ENCODE measurements around the gene LYRM4. TPM values are rescaled to one million over a fixed set of nuclear protein-coding genes. Genes with fewer than 3 reads are reported as not detected.

The LYRM4 gene
- total and polyA plus RNA-seq, 2 experiments from 2014 or later: 51.0 to 62.0 TPM

GRCh38 chr6:5213836-5214235, 46.9 kb downstream of the LYRM4 start (continued):
- TF ChIP-seq CTCF (conservative IDR thresholded peaks at IDR 0.05; ENCODE audit: low read depth in 2 of 2) (no peak; a peak in 1 of 4 replicates), EZH2 (IDR thresholded peaks at IDR 0.05; ENCODE audit: low read depth, unreplicated experiment) (no peak), STAT1 (IDR thresholded peaks at IDR 0.05; ENCODE audit: unreplicated experiment) (no peak), POLR2AphosphoS5 (IDR thresholded peaks at IDR 0.05; ENCODE audit: low read depth) (no peak), JUNB (IDR thresholded peaks at IDR 0.05; ENCODE audit: unreplicated experiment) (no peak), EZH2phosphoT487 (IDR thresholded peaks at IDR 0.05; ENCODE audit: unreplicated experiment) (no peak), ZNF331 (CRISPR knock-in tag; IDR thresholded peaks at IDR 0.05; ENCODE audit: low read depth) (no peak)
- TF ChIP-seq, protein P1, sequence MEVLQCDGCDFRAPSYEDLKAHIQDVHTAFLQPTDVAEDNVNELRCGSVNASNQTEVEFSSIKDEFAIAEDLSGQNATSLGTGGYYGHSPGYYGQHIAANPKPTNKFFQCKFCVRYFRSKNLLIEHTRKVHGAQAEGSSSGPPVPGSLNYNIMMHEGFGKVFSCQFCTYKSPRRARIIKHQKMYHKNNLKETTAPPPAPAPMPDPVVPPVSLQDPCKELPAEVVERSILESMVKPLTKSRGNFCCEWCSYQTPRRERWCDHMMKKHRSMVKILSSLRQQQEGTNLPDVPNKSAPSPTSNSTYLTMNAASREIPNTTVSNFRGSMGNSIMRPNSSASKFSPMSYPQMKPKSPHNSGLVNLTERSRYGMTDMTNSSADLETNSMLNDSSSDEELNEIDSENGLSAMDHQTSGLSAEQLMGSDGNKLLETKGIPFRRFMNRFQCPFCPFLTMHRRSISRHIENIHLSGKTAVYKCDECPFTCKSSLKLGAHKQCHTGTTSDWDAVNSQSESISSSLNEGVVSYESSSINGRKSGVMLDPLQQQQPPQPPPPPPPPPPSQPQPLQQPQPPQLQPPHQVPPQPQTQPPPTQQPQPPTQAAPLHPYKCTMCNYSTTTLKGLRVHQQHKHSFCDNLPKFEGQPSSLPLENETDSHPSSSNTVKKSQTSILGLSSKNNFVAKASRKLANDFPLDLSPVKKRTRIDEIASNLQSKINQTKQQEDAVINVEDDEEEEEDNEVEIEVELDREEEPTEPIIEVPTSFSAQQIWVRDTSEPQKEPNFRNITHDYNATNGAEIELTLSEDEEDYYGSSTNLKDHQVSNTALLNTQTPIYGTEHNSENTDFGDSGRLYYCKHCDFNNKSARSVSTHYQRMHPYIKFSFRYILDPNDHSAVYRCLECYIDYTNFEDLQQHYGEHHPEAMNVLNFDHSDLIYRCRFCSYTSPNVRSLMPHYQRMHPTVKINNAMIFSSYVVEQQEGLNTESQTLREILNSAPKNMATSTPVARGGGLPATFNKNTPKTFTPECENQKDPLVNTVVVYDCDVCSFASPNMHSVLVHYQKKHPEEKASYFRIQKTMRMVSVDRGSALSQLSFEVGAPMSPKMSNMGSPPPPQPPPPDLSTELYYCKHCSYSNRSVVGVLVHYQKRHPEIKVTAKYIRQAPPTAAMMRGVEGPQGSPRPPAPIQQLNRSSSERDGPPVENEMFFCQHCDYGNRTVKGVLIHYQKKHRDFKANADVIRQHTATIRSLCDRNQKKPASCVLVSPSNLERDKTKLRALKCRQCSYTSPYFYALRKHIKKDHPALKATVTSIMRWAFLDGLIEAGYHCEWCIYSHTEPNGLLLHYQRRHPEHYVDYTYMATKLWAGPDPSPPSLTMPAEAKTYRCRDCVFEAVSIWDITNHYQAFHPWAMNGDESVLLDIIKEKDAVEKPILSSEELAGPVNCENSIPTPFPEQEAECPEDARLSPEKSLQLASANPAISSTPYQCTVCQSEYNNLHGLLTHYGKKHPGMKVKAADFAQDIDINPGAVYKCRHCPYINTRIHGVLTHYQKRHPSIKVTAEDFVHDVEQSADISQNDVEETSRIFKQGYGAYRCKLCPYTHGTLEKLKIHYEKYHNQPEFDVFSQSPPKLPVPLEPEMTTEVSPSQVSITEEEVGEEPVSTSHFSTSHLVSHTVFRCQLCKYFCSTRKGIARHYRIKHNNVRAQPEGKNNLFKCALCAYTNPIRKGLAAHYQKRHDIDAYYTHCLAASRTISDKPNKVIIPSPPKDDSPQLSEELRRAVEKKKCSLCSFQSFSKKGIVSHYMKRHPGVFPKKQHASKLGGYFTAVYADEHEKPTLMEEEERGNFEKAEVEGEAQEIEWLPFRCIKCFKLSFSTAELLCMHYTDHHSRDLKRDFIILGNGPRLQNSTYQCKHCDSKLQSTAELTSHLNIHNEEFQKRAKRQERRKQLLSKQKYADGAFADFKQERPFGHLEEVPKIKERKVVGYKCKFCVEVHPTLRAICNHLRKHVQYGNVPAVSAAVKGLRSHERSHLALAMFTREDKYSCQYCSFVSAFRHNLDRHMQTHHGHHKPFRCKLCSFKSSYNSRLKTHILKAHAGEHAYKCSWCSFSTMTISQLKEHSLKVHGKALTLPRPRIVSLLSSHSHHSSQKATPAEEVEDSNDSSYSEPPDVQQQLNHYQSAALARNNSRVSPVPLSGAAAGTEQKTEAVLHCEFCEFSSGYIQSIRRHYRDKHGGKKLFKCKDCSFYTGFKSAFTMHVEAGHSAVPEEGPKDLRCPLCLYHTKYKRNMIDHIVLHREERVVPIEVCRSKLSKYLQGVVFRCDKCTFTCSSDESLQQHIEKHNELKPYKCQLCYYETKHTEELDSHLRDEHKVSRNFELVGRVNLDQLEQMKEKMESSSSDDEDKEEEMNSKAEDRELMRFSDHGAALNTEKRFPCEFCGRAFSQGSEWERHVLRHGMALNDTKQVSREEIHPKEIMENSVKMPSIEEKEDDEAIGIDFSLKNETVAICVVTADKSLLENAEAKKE (CRISPR knock-in tag; IDR thresholded peaks at IDR 0.05): no peak

GRCh38 chr6:5211492-5211891, 49.3 kb downstream of the LYRM4 start:
- ATAC-seq (no peak), DNase-seq (ENCODE audit: low spot score) (no peak)
- Histone ChIP-seq H3K27me3 (ENCODE audit: insufficient read depth) (no peaks in the 10 kb centered on the region), H3K4me2 (no peak overlapping the region), H3F3A (replicated peaks; ENCODE audit: low read depth) (no peaks in the 10 kb centered on the region), H3K4me1 (ENCODE audit: insufficient read depth) (no peaks in the 10 kb centered on the region), H4K20me1 (replicated peaks; ENCODE audit: insufficient read depth) (peaks cover 6% of the 10 kb centered on the region), H2AFZ (no peak overlapping the region), H3K9me2 (ENCODE audit: insufficient read depth) (no peaks in the 10 kb centered on the region), H3K36me3 (ENCODE audit: insufficient read depth) (no peaks in the 10 kb centered on the region), H3K27ac (ENCODE audit: low read depth) (no peak overlapping the region), H3K4me3 (no peak overlapping the region), H3K79me2 (replicated peaks; ENCODE audit: insufficient read depth) (no peaks in the 10 kb centered on the region; the same call in 1 of the 2 replicates)
- TF ChIP-seq CREB1 (CRISPR knock-in tag; IDR thresholded peaks at IDR 0.05; ENCODE audit: low read depth) (no peak), STAT1 (IDR thresholded peaks at IDR 0.05; ENCODE audit: unreplicated experiment) (no peak), CTCF (conservative IDR thresholded peaks at IDR 0.05; ENCODE audit: low read depth in 2 of 2) (no peak)
- Mint-ChIP-seq H3K4me3 (no peak overlapping the region), H3K9me3 (no peaks in the 10 kb centered on the region), H3K27ac (no peak overlapping the region), H3K27me3 (ENCODE audit: insufficient read depth, low read depth, poor library complexity) (peaks cover 6% of the 10 kb centered on the region), H3K36me3 (ENCODE audit: low read depth) (peaks cover 8% of the 10 kb centered on the region; the same call in 2 of the 3 replicates), H3K4me1 (peaks cover 11% of the 10 kb centered on the region; the same call in 2 of the 3 replicates)
